ENCODE measurements around the gene ZDHHC7. TPM values are rescaled to one million over a fixed set of nuclear protein-coding genes. Genes with fewer than 3 reads are reported as not detected.

ZDHHC7 gene
- total RNA-seq, 2 experiments from 2014 or later, result 39.8 to 44.6 TPM

DNA sequence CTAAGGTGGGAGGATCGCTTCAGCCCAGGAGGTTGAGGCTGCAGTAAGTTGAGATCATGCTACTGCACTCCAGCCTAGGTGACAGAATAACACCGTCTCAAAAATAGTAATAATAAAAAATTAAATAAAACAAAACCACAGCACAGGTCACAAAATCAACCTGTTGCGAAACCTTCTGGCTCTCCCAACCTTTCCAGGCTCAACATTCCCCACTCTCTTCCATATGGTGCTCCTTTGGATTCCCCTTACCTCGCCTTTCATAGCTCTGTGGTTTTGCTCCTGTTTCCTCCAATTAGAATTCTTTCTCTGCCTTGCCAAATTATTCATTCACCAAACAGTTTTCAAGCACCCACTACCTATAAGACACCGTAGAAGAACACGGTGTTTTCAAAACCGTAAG lies 4.7 kb downstream of the ZDHHC7 start:
- peaks cover 52% of the 10 kb centered on the region for H3K36me3 Mint-ChIP-seq (ENCODE audit: low read depth)
- H3K9me3 Mint-ChIP-seq, result no peaks in the 10 kb centered on the region
- no peak for ATAC-seq (ENCODE audit: poor library complexity)
- H3K4me3 Mint-ChIP-seq, result no peak overlapping the region
- CTCF ChIA-PET, result interaction anchor here (1.3 kb wide), 1 partner anchor 80 kb away, joined by 3 read pairs; no protein-coding TSS in a partner anchor
- no peak overlapping the region for H3K27ac ChIP-seq (ENCODE audit: low read depth in 1 of 2, low read length in 2 of 2)
- H3K27ac Mint-ChIP-seq, result no peak overlapping the region
- intact Hi-C loops (cut with DNase I, micrococcal nuclease), result no loop called here
- TF ChIP-seq, protein P1, sequence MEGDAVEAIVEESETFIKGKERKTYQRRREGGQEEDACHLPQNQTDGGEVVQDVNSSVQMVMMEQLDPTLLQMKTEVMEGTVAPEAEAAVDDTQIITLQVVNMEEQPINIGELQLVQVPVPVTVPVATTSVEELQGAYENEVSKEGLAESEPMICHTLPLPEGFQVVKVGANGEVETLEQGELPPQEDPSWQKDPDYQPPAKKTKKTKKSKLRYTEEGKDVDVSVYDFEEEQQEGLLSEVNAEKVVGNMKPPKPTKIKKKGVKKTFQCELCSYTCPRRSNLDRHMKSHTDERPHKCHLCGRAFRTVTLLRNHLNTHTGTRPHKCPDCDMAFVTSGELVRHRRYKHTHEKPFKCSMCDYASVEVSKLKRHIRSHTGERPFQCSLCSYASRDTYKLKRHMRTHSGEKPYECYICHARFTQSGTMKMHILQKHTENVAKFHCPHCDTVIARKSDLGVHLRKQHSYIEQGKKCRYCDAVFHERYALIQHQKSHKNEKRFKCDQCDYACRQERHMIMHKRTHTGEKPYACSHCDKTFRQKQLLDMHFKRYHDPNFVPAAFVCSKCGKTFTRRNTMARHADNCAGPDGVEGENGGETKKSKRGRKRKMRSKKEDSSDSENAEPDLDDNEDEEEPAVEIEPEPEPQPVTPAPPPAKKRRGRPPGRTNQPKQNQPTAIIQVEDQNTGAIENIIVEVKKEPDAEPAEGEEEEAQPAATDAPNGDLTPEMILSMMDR (IDR thresholded peaks at IDR 0.05), result no peak
- H3K27me3 ChIP-seq (ENCODE audit: control insufficient read depth in 1 of 2, insufficient read depth in 2 of 2, low read length in 2 of 2), result no peaks in the 10 kb centered on the region
- H3K4me1 Mint-ChIP-seq (ENCODE audit: low read depth), result peaks cover 78% of the 10 kb centered on the region
- H3K27me3 Mint-ChIP-seq, result no peaks in the 10 kb centered on the region
- POLR2A ChIA-PET, result no interaction called here
- H3K9me3 ChIP-seq (ENCODE audit: control insufficient read depth in 1 of 2, insufficient read depth in 1 of 2, low read length in 2 of 2), result no peaks in the 10 kb centered on the region
- peaks cover 17% of the 10 kb centered on the region for H3K36me3 ChIP-seq (ENCODE audit: insufficient read depth, low read length)
- DNase-seq, result no peak
- peaks cover 63% of the 10 kb centered on the region for H3K4me1 ChIP-seq (ENCODE audit: insufficient read depth, low read length)
- H3K4me3 ChIP-seq (ENCODE audit: low read length), result no peak overlapping the region

GRCh38 chr16:85005285-85006069 lies 5.9 kb downstream of the ZDHHC7 start:
- ATAC-seq (ENCODE audit: poor library complexity) (no peak), DNase-seq (no peak)
- H3K9me3 Mint-ChIP-seq, result no peaks in the 10 kb centered on the region
- peaks cover 47% of the 10 kb centered on the region for H3K36me3 Mint-ChIP-seq (ENCODE audit: low read depth)
- Histone ChIP-seq H3K4me3 (ENCODE audit: low read length) (no peak overlapping the region), H3K27ac (ENCODE audit: low read depth in 1 of 2, low read length in 2 of 2) (no peak overlapping the region), H3K27me3 (ENCODE audit: control insufficient read depth in 1 of 2, insufficient read depth in 2 of 2, low read length in 2 of 2) (no peaks in the 10 kb centered on the region), H3K9me3 (ENCODE audit: control insufficient read depth in 1 of 2, insufficient read depth in 1 of 2, low read length in 2 of 2) (no peaks in the 10 kb centered on the region), H3K4me1 (ENCODE audit: insufficient read depth, low read length) (peaks cover 58% of the 10 kb centered on the region), H3K36me3 (ENCODE audit: insufficient read depth, low read length) (peaks cover 22% of the 10 kb centered on the region)
- no peaks in the 10 kb centered on the region for H3K27me3 Mint-ChIP-seq
- ChIA-PET CTCF (interaction anchor here (1.3 kb wide), 1 partner anchor 81 kb away, joined by 3 read pairs; no protein-coding TSS in a partner anchor), POLR2A (no interaction called here)
- H3K4me3 Mint-ChIP-seq, result no peak overlapping the region
- TF ChIP-seq, protein P1 (IDR thresholded peaks at IDR 0.05), result no peak
- H3K27ac Mint-ChIP-seq, result no peak overlapping the region
- peaks cover 77% of the 10 kb centered on the region for H3K4me1 Mint-ChIP-seq (ENCODE audit: low read depth)
- intact Hi-C loops (cut with DNase I, micrococcal nuclease), result no loop called here

DNA sequence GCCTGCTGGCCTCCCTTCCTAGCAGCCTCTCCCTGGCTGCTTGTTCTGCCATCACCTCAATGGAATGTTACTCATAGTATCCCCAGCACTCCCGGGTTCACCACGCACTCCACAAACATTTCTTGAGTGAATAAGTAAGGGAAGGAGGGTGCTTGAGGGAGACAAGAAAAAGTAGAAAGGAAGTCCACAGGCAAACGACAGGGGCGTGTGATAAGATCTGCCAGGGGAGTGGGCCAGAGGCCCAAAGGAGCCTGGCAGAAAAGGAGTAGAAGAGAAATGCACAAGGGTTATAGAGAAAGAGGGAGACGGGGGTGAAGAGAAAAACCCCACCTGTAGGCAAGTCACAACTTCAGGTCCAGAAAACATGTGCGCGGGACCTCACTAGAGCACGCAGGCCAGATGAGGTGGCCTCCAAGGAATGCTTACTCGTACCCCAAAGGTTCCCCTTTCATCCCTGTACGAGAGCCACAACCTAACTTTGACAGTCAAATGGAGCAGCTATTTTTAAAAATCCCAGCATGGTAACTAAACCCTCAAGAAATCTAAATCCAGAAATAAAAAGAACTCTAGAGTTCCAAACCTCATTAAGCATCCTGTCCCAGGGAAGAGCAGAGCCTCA lies 6.6 kb downstream of the ZDHHC7 start:
- Histone ChIP-seq H3K36me3 (ENCODE audit: insufficient read depth, low read length) (peaks cover 29% of the 10 kb centered on the region), H3K9me3 (ENCODE audit: control insufficient read depth in 1 of 2, insufficient read depth in 1 of 2, low read length in 2 of 2) (no peaks in the 10 kb centered on the region), H3K4me1 (ENCODE audit: insufficient read depth, low read length) (peaks cover 50% of the 10 kb centered on the region), H3K27ac (ENCODE audit: low read depth in 1 of 2, low read length in 2 of 2) (no peak overlapping the region), H3K4me3 (ENCODE audit: low read length) (no peak overlapping the region), H3K27me3 (ENCODE audit: control insufficient read depth in 1 of 2, insufficient read depth in 2 of 2, low read length in 2 of 2) (no peaks in the 10 kb centered on the region)
- ChIA-PET CTCF (no interaction called here), POLR2A (no interaction called here)
- Mint-ChIP-seq H3K9me3 (no peaks in the 10 kb centered on the region), H3K27me3 (no peaks in the 10 kb centered on the region), H3K36me3 (ENCODE audit: low read depth) (peaks cover 50% of the 10 kb centered on the region), H3K27ac (no peak overlapping the region), H3K4me3 (no peak overlapping the region), H3K4me1 (ENCODE audit: low read depth) (peaks cover 75% of the 10 kb centered on the region)
- intact Hi-C loops (cut with DNase I, micrococcal nuclease), result no loop called here
- TF ChIP-seq, protein P1 (IDR thresholded peaks at IDR 0.05), result no peak
- ATAC-seq (ENCODE audit: poor library complexity) (no peak), DNase-seq (no peak)

Data from CD4-positive, alpha-beta T cell (primary cell).